Measurements from ENCODE around the gene ANKDD1A.

The ANKDD1A gene

GRCh38 chr15:64923546-64923945 is 11.8 kb downstream of the ANKDD1A start:
- no peak for DNase-seq (ENCODE audit: low read depth)

DNA sequence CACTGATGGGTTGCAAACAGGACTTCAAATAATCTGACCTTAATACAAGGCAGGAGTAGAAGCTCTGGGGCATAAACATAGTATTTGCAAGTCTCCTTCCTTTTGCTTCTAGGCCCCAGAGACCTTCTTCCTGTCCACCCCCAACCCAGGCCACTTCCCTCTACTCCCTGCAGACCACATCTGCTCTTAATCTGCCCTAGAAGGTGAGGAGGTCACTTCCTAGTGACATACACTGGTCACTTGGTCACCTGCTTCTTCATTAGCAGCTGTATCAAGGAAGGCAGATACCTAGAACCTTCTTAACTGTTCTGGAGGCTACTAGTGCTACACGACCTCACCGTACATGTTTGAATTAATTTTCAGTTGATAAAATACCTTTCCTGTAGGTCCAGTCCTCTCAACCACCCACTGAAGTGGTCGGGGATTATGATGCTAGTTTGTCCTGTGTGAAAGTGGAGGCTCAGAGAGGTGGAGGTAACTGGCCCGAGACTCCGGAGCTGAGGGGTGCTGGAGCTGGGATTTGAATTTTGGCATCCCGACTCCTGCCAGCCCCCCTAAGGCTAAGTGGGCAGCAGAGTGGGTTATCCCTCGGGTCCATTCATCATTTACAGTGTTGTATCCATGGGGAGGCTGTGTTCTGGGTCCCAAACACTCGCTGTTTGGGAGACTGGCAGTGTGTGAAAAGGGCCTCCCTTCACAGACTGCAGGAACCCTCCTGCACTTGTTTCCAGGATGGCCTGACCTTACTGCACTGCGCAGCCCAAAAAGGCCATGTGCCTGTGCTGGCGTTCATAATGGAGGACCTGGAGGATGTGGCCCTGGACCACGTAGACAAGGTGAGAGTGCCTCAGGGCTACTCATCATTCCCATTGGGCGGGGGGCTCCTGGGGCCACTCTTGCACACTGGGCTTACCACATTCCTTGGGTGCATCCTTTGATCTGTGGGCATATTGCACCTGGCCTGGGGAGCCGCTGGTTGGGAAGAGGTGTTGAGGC is 13.9 kb downstream of the ANKDD1A start:
- no peak for DNase-seq (ENCODE audit: low read depth)

- no peak for DNase-seq (ENCODE audit: low read depth)
Measured at GRCh38 chr15:64926661-64927060, 15.0 kb downstream of the ANKDD1A start.

GRCh38 chr15:64928626-64929220 is 17.0 kb downstream of the ANKDD1A start:
- no peak for DNase-seq (ENCODE audit: low read depth)

DNA sequence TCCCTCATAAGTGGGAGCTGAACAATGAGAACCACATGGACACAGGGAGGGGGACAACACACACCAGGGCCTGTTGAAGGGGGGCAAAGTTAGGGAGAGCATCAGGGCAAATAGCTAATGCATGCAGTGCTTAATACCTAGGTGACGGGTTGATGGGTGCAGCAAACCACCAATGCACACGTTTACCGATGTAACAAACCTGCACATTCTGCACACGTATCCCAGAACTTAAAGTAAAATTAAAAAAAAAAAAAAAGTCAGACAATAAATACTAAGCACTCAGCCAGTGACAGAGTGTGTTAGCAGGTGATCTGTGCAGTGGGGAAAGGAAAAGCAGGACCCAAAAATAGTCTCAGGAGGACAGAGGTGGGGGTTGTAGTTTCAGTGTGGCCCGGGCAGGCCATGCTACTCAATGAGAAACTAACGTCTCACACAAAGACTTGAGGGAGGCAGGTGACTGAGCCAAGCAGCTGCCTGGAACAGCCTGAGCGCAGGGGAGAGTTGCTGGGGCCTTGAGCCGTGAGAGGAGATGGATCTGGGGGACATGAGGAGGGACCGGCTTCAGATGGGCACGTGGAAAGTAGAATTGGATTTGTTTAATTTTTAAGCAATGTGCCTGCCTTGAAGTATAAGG is 18.4 kb downstream of the ANKDD1A start:
- no peak for DNase-seq (ENCODE audit: low read depth)

DNA sequence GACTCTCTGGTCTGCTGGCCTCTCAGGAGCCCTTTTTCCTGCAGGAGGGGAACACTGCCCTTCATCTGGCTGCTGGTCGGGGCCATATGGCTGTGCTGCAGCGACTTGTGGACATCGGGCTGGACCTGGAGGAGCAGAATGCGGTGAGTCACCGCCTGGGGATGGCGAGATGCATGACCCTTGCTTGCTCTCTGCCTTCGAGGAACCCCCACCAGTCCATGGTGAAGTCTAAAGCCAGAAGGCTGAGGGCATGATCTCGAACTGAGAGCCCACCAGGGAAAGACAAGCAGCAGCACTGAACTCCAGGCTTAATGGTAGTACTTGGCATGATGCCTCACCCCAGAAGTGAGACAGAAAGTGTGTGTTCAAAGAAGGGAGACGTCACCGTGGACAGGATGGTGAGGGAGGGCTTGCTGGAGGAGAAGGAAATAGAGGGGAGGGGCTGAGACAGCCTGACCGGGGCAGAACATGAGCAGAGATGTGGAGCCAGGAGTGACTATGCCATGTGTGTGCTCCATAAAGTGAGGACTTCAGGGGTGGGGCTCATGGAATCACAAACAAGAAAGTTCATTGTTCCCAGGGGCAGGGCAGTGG is 19.2 kb downstream of the ANKDD1A start:
- DNase-seq (ENCODE audit: low read depth) = peak; percentile 79

DNA sequence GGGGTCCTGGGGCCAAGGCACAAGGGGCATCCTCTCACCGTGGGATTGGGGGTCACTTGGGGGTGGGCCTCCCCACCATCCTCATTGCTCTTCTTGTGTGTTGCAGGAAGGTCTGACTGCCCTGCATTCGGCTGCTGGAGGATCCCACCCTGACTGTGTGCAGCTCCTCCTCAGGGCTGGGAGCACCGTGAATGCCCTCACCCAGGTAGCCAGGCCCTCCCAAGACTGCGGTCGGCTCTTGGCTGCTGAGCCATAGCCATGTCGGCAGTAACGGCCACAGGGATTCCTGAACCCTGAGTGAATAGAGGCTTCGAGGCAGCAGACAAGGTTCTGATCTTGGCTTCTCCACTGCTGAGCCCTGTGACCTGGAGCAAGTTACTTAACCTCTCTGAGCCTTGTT is 19.7 kb downstream of the ANKDD1A start:
- DNase-seq (ENCODE audit: low read depth) = no peak

GRCh38 chr15:64934023-64934422 is 22.3 kb downstream of the ANKDD1A start:
- no peak for DNase-seq (ENCODE audit: low read depth)

DNA sequence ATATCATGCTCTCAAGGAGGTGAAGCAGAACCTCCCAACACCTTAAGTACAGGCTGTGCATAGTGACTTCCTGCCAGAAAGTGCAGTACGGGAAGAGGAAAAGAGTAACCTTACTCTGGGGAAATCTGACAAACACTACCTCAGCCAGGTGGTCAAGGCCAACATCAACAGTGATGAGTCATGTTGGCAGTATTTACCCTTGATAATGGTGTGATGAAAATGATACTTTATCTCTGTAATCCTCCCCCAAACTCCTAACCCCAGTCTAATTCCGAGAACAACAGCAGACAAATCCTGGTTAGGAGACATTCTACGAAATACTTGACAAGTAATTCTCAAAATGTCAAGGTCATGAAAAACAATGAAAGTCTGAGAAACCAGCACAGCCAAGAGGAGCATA is 26.5 kb downstream of the ANKDD1A start:
- DNase-seq (ENCODE audit: low read depth) = peak; percentile 55

GRCh38 chr15:64942356-64942755 is 30.7 kb downstream of the ANKDD1A start:
- DNase-seq (ENCODE audit: low read depth) = no peak

GRCh38 chr15:64943512-64944225 is 32.0 kb downstream of the ANKDD1A start:
- no peak for DNase-seq (ENCODE audit: low read depth)

DNA sequence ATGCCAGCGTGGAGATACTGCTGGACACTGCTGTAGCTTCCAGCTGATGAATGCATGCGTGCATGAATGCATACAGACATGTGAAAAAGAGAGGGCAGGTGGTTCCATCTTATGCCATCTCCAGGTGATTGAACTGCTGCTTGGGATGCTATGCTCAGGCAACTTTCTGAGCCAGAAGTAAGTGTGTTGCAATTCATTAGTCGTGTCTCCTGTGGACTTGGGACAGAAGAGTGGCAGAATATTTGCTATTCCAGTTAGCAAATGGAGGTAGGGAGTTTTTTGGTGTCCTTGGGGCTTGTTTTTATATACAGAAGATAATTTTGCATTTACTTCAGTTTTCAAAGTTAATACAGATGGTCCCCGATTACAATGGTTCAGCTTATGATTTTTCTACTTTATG is 33.3 kb downstream of the ANKDD1A start:
- no peak for DNase-seq (ENCODE audit: low read depth)

- DNase-seq (ENCODE audit: low read depth) = no peak
Measured at GRCh38 chr15:64947211-64947610, 35.5 kb downstream of the ANKDD1A start.

DNA sequence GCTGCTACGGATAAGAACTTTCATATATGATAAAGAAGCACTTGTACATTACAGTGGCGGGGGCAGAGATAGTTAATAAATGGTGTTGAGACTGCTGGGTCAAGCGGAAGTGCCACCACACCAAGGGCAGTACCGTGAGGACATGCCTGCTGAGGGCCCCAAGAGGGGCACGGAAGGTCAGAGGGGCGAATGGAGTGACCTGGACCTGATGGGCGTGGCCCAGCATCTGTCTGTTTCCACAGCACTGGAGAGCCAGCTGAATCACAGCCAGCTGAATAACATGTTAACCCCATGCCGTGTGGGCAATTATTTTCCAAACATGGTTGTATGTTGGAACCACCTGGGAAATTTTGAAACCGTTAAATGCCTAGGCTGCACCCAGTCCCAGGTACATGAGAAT is 37.2 kb downstream of the ANKDD1A start:
- no peak for DNase-seq (ENCODE audit: low read depth)

DNA sequence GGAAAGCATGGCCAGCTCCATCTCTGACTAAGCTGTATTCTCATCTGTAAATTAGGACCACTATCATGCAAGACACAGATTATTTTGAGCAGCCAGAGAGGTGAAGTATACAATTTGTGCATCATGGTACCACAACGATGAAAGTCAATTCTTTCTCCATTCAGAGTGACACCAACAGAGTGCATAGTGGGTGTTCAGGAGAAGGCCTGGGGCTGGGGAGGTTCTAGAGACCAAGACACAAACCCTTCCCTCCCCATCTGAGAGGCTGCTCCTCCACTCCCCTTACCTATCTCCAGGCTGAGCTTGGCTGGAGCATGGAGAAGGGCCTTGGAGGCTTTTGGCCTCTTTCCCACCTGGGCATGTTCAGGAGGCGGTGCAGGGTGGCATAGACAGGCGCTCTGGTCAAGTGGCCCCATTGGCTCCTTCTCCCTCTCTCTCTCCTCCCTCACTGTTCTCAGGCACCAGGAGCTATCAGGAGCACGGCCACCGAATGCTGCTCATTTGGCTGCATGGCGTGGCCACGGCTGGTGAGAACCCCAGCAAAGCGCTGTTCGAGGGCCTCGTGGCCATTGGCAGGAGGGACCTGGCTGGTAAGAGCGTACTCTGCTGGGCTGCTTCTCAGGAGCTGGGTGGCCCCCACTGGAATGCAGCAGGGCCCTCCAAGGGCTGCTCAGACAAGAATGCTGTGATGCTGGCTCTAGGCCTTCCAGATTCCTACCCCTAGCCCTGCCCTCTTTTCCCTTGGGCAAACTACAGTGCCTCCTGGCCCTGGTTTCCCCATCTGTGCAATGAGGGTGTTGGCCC is 37.9 kb downstream of the ANKDD1A start:
- no peak for DNase-seq (ENCODE audit: low read depth)

GRCh38 chr15:64950888-64951287 is 39.2 kb downstream of the ANKDD1A start:
- DNase-seq (ENCODE audit: low read depth) = no peak

GRCh38 chr15:64951777-64952418 is 40.2 kb downstream of the ANKDD1A start:
- DNase-seq (ENCODE audit: low read depth) = no peak

DNA sequence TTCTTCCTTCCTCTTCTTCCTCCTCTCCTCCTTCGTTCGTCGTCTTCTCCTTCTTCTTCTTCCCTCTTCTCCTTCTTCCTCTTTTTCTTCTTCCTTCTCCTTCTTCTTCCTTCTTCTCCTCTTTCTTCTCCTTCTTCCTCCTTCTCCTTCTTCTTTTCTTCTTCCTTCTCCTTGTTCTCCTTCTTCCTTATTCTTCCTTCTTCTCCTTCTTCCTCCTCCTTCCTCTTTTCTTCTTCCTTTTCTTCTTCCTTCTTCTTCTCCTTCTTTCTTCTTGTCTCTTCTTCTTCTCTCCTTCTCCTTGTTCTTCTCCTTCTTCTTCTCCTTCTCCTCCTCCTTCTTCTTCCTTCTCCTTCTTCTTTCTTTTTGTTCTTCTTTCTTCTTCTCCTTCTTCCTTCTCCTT is 42.7 kb downstream of the ANKDD1A start:
- DNase-seq (ENCODE audit: low read depth) = no peak

DNA sequence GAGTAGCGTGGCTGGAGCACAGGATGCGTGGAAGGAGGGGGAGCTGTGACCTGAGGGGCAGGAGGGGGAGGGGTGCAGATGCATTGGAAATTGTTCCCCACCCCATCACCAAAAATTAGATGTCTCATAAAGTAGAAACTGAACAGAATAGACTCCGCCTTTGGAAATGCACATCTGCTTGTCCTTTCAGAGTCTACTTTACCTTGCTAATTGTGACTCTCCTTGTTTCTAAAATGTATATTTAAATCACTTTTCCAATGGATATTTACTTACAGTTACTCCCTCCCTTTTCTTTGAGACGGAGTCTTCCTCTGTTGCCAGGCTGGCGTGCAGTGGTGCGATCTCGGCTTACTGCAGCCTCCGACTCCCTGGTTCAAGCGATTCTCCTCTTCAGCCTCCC is 47.4 kb downstream of the ANKDD1A start:
- DNase-seq (ENCODE audit: low read depth) = no peak

DNA sequence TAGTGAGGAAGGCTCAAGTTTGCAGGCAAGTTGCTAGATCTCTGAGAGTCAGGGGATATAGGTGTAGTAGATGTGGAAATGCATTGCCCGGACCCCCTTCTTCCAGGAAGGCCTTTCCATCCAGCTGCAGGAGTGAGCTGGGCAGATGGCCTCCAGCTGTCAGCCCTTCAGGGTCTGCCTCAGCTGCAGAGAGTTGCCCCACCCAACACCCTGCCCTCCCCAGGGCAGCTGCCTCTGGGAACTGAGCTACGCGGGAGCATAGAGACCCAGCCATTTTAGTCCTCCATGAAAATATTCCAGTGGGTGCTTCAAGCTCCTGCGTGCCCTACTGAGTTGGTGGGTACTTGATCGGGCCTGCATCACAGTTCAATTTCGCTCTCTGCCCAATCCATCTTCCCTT is 48.5 kb downstream of the ANKDD1A start:
- DNase-seq (ENCODE audit: low read depth) = no peak

- no peak for DNase-seq (ENCODE audit: low read depth)
Measured at GRCh38 chr15:64961013-64961412, 49.3 kb downstream of the ANKDD1A start.

All from iris pigment epithelial cell (primary cell).